ENCODE measurements around the gene RANGRF.

RANGRF gene

GRCh38 chr17:8267480-8268147 is 20.9 kb upstream of the RANGRF start:
- TF ChIP-seq Cebpa-rat (IDR thresholded peaks at IDR 0.05) = no peak
- Histone ChIP-seq H3K4me3 (no peak overlapping the region), H3K27me3 (no peaks in the 10 kb centered on the region), H4K20me1 (peaks cover 0 to 21% (median 4%) of the 10 kb centered on the region in 11 experiments; a peak in 6 of 22 replicates), H3K4me1 (peaks cover 0 to 23% (median 17%) of the 10 kb centered on the region in 10 experiments; a peak in 16 of 20 replicates), H3K36me3 (peaks cover 68 to 98% (median 91%) of the 10 kb centered on the region in 11 experiments), H3K27ac (no peak overlapping the region), H3K9ac (no peak overlapping the region), H3K9me3 (replicated peaks in 1 of 11) (no peaks in the 10 kb centered on the region), H3K4me2 (no peak overlapping the region)

- Histone ChIP-seq H3K4me3 (no peak overlapping the region), H3K4me2 (no peak overlapping the region), H3K4me1 (peaks cover 0 to 23% (median 17%) of the 10 kb centered on the region in 10 experiments; a peak in 16 of 20 replicates), H3K9ac (no peak overlapping the region), H3K36me3 (peaks cover 57 to 95% (median 80%) of the 10 kb centered on the region in 11 experiments), H3K27ac (no peak overlapping the region; a peak in 1 of 22 replicates), H3K9me3 (replicated peaks in 1 of 11) (no peaks in the 10 kb centered on the region), H4K20me1 (peaks cover 0 to 21% (median 4%) of the 10 kb centered on the region in 11 experiments; a peak in 6 of 22 replicates), H3K27me3 (no peaks in the 10 kb centered on the region)
- no peak for TF ChIP-seq Cebpa-rat (IDR thresholded peaks at IDR 0.05)
These were observed 19.7 kb upstream of the RANGRF start for GRCh38 chr17:8268550-8269298.

DNA sequence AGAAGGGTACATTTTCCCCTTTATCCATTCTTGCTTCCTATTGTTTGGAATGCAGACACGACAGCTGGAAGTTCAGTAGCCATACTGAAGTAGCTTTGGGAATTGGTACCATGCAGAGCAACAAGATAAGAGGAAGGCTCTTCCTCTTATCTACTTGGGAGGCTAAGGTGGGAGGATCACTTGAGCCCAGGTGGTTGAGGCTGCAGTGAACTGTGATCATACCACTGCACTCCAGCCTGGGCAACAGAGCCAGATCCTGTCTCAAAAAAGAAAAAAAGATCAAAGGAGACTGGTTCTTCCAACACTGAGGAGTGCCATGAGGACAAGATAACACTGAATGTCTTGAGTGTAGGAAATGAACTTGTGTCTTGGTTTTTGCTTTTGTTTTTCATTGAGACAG is 16.0 kb upstream of the RANGRF start:
- Histone ChIP-seq H3K4me3 (no peak overlapping the region), H3K9ac (no peak overlapping the region), H4K20me1 (peaks cover 0 to 9% (median 0%) of the 10 kb centered on the region in 11 experiments; a peak in 3 of 22 replicates), H3K4me2 (no peak overlapping the region), H3K27me3 (no peaks in the 10 kb centered on the region), H3K27ac (no peak overlapping the region), H3K9me3 (replicated peaks in 1 of 11) (no peaks in the 10 kb centered on the region), H3K36me3 (peaks cover 20 to 82% (median 51%) of the 10 kb centered on the region in 11 experiments), H3K4me1 (0 out of 20 replicates have a peak, but pooled peaks cover 0 to 3% (median 0%) of the 10 kb centered on the region in 10 experiments)
- no peak for TF ChIP-seq Cebpa-rat (IDR thresholded peaks at IDR 0.05)

GRCh38 chr17:8273884-8274444 is 14.5 kb upstream of the RANGRF start:
- Histone ChIP-seq H3K4me3 (no peak overlapping the region), H3K4me1 (0 out of 20 replicates have a peak, but pooled peaks cover 0 to 4% (median 0%) of the 10 kb centered on the region in 10 experiments), H3K36me3 (peaks cover 12 to 69% (median 39%) of the 10 kb centered on the region in 11 experiments), H4K20me1 (peaks cover 0 to 9% (median 0%) of the 10 kb centered on the region in 11 experiments; a peak in 1 of 22 replicates), H3K27ac (no peak overlapping the region), H3K9ac (no peak overlapping the region), H3K27me3 (no peaks in the 10 kb centered on the region), H3K9me3 (replicated peaks in 1 of 11) (no peaks in the 10 kb centered on the region), H3K4me2 (no peak overlapping the region)
- no peak for TF ChIP-seq Cebpa-rat (IDR thresholded peaks at IDR 0.05)

DNA sequence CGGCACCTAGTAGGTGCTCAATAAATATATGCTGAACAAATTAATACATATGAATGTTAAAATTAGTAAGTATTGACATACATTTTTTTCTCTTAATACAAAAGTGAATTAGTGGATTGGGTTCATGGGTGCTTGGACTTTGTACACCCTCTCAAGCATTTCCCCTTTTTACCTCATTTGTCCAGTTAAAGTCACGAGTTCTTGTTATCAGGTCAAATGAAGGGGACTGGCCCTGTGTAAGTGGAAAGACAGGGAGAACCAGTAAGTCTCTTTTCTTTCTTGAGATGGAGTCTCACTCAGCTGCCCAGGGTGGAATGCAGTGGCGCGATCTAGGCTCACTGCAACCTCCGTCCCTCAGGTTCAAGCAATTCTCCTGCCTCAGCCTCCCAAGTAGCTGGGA is 13.7 kb upstream of the RANGRF start:
- H3K27me3 ChIP-seq = no peaks in the 10 kb centered on the region
- no peaks in the 10 kb centered on the region for H3K9me3 ChIP-seq (replicated peaks in 1 of 11)
- TF ChIP-seq Cebpa-rat (IDR thresholded peaks at IDR 0.05) = no peak
- peaks cover 8 to 61% (median 30%) of the 10 kb centered on the region in 11 experiments for H3K36me3 ChIP-seq
- no peak overlapping the region for H3K9ac ChIP-seq
- H3K27ac ChIP-seq = no peak overlapping the region
- H3K4me1 ChIP-seq = 0 out of 20 replicates have a peak, but pooled peaks cover 0 to 4% (median 0%) of the 10 kb centered on the region in 10 experiments
- H4K20me1 ChIP-seq = peaks cover 0 to 7% (median 0%) of the 10 kb centered on the region in 11 experiments; a peak in 1 of 22 replicates
- H3K4me3 ChIP-seq = no peak overlapping the region
- H3K4me2 ChIP-seq = no peak overlapping the region

GRCh38 chr17:8275421-8276290 is 12.8 kb upstream of the RANGRF start:
- H3K9ac ChIP-seq = no peak overlapping the region

DNA sequence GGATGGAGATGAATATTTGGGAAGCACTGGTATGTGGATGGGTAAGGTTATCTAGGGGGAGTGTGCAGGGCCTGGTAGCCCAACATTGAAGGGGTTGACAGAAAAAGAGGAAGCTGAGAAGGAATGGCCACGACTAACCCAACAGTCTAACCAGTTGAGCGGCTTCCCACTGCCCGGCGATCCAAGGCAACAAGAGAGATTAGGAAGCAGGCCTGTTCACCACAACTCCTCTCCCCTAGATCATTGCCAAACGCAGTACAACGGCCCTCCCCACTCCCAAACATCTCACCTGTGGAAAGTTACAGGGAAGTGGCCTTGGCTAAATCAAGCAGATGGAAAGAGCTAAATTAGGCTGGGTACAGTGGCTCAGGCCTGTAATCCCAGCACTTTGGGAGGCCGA is 11.2 kb upstream of the RANGRF start:
- no peak overlapping the region for H3K9ac ChIP-seq
- TF ChIP-seq Cebpa-rat (IDR thresholded peaks at IDR 0.05) = no peak
- H3K36me3 ChIP-seq = peaks cover 0 to 38% (median 13%) of the 10 kb centered on the region in 11 experiments; a peak in 10 of 22 replicates
- H3K4me3 ChIP-seq = no peak overlapping the region
- no peaks in the 10 kb centered on the region for H3K9me3 ChIP-seq (replicated peaks in 1 of 11)
- H3K4me2 ChIP-seq = no peak overlapping the region
- 0 out of 20 replicates have a peak, but pooled peaks cover 0 to 4% (median 0%) of the 10 kb centered on the region in 10 experiments for H3K4me1 ChIP-seq
- no peak overlapping the region for H3K27ac ChIP-seq
- H3K27me3 ChIP-seq = no peaks in the 10 kb centered on the region
- H4K20me1 ChIP-seq = no peaks in the 10 kb centered on the region

More at GRCh38 chr17:8275421-8276290, 12.8 kb upstream of the RANGRF start:
- Histone ChIP-seq H3K4me3 (no peak overlapping the region), H3K27ac (no peak overlapping the region), H3K4me2 (no peak overlapping the region), H4K20me1 (no peaks in the 10 kb centered on the region), H3K36me3 (peaks cover 0 to 53% (median 22%) of the 10 kb centered on the region in 11 experiments; a peak in 19 of 22 replicates), H3K27me3 (no peaks in the 10 kb centered on the region), H3K9me3 (replicated peaks in 1 of 11) (no peaks in the 10 kb centered on the region), H3K4me1 (0 out of 20 replicates have a peak, but pooled peaks cover 0 to 4% (median 0%) of the 10 kb centered on the region in 10 experiments)
- no peak for TF ChIP-seq Cebpa-rat (IDR thresholded peaks at IDR 0.05)

DNA sequence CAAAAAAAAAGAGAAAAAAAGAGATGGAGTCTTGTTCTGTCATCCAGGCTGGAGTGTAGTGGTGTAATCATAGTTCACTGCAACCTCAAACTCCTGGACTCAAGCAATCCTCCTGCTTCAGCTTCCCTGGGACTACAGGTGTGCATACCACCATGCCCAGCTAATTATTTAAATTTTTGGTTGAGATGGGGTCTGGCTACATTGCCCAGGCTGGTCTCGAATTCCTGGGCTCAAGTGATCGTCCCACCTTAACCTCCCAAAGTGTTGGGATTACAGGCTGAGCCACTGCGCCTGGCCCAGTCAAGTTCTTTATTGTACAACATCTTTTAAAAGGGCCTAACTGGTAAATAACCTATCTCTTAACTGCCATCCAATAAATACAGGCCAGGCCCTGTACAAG is 6.1 kb upstream of the RANGRF start:
- Histone ChIP-seq H3K27ac (no peak overlapping the region), H3K4me3 (no peak overlapping the region), H3K4me1 (peaks cover 11 to 18% (median 14%) of the 10 kb centered on the region in 10 experiments), H3K9me3 (replicated peaks in 1 of 11) (no peaks in the 10 kb centered on the region), H3K4me2 (no peak overlapping the region), H3K27me3 (no peaks in the 10 kb centered on the region), H3K9ac (no peak overlapping the region), H4K20me1 (no peaks in the 10 kb centered on the region), H3K36me3 (no peaks in the 10 kb centered on the region)
- TF ChIP-seq Cebpa-rat (IDR thresholded peaks at IDR 0.05) = no peak
